ENCODE data around the gene ARSA.

ARSA gene

GRCh38 chr22:50673231-50674129 is 45.5 kb upstream of the ARSA start:
- no peak overlapping the region for H3K9ac ChIP-seq (ENCODE audit: insufficient read length)
- H3K4me3 ChIP-seq, result peak overlapping the region; percentile 87

GRCh38 chr22:50672471-50673230 is 44.7 kb upstream of the ARSA start, which contains the start of gene SHANK3:
Gene SHANK3, plus strand, starts transcription at chr22:50672823.
- TF ChIP-seq POLR2AphosphoS5 (IDR thresholded peaks at IDR 0.05; ENCODE audit: borderline replicate concordance, low read depth, low read length) (no peak), EZH2 (IDR thresholded peaks at IDR 0.05) (no peak), FOXP2 (optimal IDR thresholded peaks at IDR 0.05; ENCODE audit: control extremely low read depth, extremely low read length, insufficient read depth) (no peak)
- Histone ChIP-seq H3K9ac (ENCODE audit: insufficient read length) (no peak within 1 kb of the TSS), H3K4me3 (peak within 1 kb of the TSS; percentile 87), H3K36me3 (ENCODE audit: insufficient read depth, low read length) (no peaks in the 10 kb centered on the region), H3K9me3 (ENCODE audit: low read depth, low read length) (no peaks in the 10 kb centered on the region), H3K27ac (no peak within 1 kb of the TSS)
- DNase-seq (ENCODE audit: low read depth, low spot score), result no peak

More at GRCh38 chr22:50673231-50674129, 45.5 kb upstream of the ARSA start:
- Histone ChIP-seq H3K36me3 (ENCODE audit: insufficient read depth, low read length) (no peaks in the 10 kb centered on the region), H3K27ac (no peak overlapping the region), H3K9me3 (ENCODE audit: low read depth, low read length) (no peaks in the 10 kb centered on the region)
- no peak for TF ChIP-seq EZH2 (IDR thresholded peaks at IDR 0.05)
- TF ChIP-seq POLR2AphosphoS5 (IDR thresholded peaks at IDR 0.05; ENCODE audit: borderline replicate concordance, low read depth, low read length), result no peak; the same call in 1 of the 2 replicates
- TF ChIP-seq FOXP2 (optimal IDR thresholded peaks at IDR 0.05; ENCODE audit: control extremely low read depth, extremely low read length, insufficient read depth), result no peak
- no peak for DNase-seq (ENCODE audit: low read depth, low spot score)

- Histone ChIP-seq H3K4me3 (no peak overlapping the region), H3K36me3 (ENCODE audit: insufficient read depth, low read length) (no peaks in the 10 kb centered on the region), H3K27ac (no peak overlapping the region), H3K9ac (ENCODE audit: insufficient read length) (no peak overlapping the region), H3K9me3 (ENCODE audit: low read depth, low read length) (no peaks in the 10 kb centered on the region)
- TF ChIP-seq POLR2AphosphoS5 (IDR thresholded peaks at IDR 0.05; ENCODE audit: borderline replicate concordance, low read depth, low read length) (no peak), FOXP2 (optimal IDR thresholded peaks at IDR 0.05; ENCODE audit: control extremely low read depth, extremely low read length, insufficient read depth) (no peak), EZH2 (IDR thresholded peaks at IDR 0.05) (no peak)
- no peak for DNase-seq (ENCODE audit: low read depth, low spot score)
These were observed 44.1 kb upstream of the ARSA start for GRCh38 chr22:50672041-50672440.

- Histone ChIP-seq H3K27ac (no peak overlapping the region), H3K4me3 (no peak overlapping the region)
- TF ChIP-seq POLR2AphosphoS5 (IDR thresholded peaks at IDR 0.05; ENCODE audit: borderline replicate concordance, low read depth, low read length) (no peak), EZH2 (IDR thresholded peaks at IDR 0.05) (no peak), FOXP2 (optimal IDR thresholded peaks at IDR 0.05; ENCODE audit: control extremely low read depth, extremely low read length, insufficient read depth) (no peak)
These were observed 43.7 kb upstream of the ARSA start for GRCh38 chr22:50671641-50672040.

DNA sequence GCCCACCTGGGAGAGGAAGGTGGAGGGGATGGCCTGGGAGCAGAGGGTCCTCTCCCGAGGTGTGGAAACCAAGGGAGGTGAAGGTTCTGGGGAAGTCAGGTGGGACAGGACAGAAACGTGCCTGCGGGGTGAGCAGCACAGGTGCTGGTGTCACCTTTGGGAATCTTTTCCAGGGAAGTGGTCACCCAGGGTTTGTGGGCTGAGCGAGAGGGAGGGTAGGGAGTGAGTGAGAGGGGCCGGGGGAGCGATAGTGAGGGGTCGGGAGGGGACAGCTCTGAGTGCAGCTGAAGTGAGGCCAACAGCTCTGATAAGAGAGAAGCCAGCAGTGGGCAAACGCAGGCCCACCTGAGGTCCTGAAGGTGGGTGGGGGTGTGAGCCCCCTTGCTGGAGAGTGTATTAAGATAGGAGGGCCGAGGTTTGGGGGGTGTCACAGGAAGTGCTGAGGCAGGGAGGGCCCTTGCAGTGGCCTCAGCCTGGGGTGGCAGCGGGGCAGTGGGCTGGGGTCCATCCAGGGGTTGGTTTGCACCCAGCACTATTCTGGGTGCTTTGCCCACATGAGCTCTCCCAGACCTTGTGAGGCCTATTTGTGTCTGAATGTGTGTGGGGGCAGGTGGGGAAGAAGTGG is 43.1 kb upstream of the ARSA start:
- Histone ChIP-seq H3K4me3 (no peak overlapping the region), H3K9me3 (ENCODE audit: low read depth, low read length) (no peaks in the 10 kb centered on the region), H3K27ac (no peak overlapping the region), H3K36me3 (ENCODE audit: insufficient read depth, low read length) (no peaks in the 10 kb centered on the region), H3K9ac (ENCODE audit: insufficient read length) (no peak overlapping the region)
- TF ChIP-seq FOXP2 (optimal IDR thresholded peaks at IDR 0.05; ENCODE audit: control extremely low read depth, extremely low read length, insufficient read depth) (no peak), POLR2AphosphoS5 (IDR thresholded peaks at IDR 0.05; ENCODE audit: borderline replicate concordance, low read depth, low read length) (no peak), EZH2 (IDR thresholded peaks at IDR 0.05) (no peak)
- DNase-seq (ENCODE audit: low read depth, low spot score), result no peak

More at GRCh38 chr22:50671641-50672040, 43.7 kb upstream of the ARSA start:
- Histone ChIP-seq H3K9ac (ENCODE audit: insufficient read length) (no peak overlapping the region), H3K9me3 (ENCODE audit: low read depth, low read length) (no peaks in the 10 kb centered on the region), H3K36me3 (ENCODE audit: insufficient read depth, low read length) (no peaks in the 10 kb centered on the region)
- DNase-seq (ENCODE audit: low read depth, low spot score), result no peak

- H3K27ac ChIP-seq, result no peak overlapping the region
- no peak overlapping the region for H3K4me3 ChIP-seq
- H3K36me3 ChIP-seq (ENCODE audit: insufficient read depth, low read length), result no peaks in the 10 kb centered on the region
- DNase-seq (ENCODE audit: low read depth, low spot score), result no peak
- TF ChIP-seq EZH2 (IDR thresholded peaks at IDR 0.05), result no peak
- TF ChIP-seq POLR2AphosphoS5 (IDR thresholded peaks at IDR 0.05; ENCODE audit: borderline replicate concordance, low read depth, low read length), result no peak
- TF ChIP-seq FOXP2 (optimal IDR thresholded peaks at IDR 0.05; ENCODE audit: control extremely low read depth, extremely low read length, insufficient read depth), result no peak
- no peaks in the 10 kb centered on the region for H3K9me3 ChIP-seq (ENCODE audit: low read depth, low read length)
- H3K9ac ChIP-seq (ENCODE audit: insufficient read length), result no peak overlapping the region
These were observed 42.6 kb upstream of the ARSA start for GRCh38 chr22:50670513-50670912.

GRCh38 chr22:50665738-50666137 is 37.8 kb upstream of the ARSA start:
- no peak overlapping the region for H3K27ac ChIP-seq
- H3K36me3 ChIP-seq (ENCODE audit: insufficient read depth, low read length), result no peaks in the 10 kb centered on the region
- H3K4me3 ChIP-seq, result no peak overlapping the region
- H3K9me3 ChIP-seq (ENCODE audit: low read depth, low read length), result no peaks in the 10 kb centered on the region
- TF ChIP-seq POLR2AphosphoS5 (IDR thresholded peaks at IDR 0.05; ENCODE audit: borderline replicate concordance, low read depth, low read length) (no peak), EZH2 (IDR thresholded peaks at IDR 0.05) (no peak), FOXP2 (optimal IDR thresholded peaks at IDR 0.05; ENCODE audit: control extremely low read depth, extremely low read length, insufficient read depth) (no peak)
- H3K9ac ChIP-seq (ENCODE audit: insufficient read length), result no peak overlapping the region
- no peak for DNase-seq (ENCODE audit: low read depth, low spot score)

DNA sequence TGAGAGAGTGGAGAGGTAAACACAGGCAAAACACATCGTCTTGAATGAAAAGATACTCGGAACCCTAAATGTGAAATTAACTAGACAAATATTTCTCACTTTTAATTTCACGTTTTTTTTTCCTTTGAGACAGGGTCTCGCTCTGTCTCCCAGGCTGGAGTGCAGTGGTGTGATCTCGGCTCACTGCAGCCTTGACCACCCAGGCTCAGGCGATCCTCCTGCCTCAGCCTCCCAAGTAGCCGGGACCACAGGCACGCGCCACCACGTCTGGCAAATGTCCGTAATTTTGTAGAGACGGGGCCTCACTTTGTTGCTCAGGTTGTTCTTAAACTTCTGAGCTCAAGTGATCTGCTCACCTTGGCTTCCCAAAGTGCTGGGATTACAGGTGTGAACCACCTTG is 37.3 kb upstream of the ARSA start:
- Histone ChIP-seq H3K9me3 (ENCODE audit: low read depth, low read length) (no peaks in the 10 kb centered on the region), H3K4me3 (no peak overlapping the region), H3K27ac (no peak overlapping the region), H3K9ac (ENCODE audit: insufficient read length) (no peak overlapping the region), H3K36me3 (ENCODE audit: insufficient read depth, low read length) (no peaks in the 10 kb centered on the region)
- no peak for DNase-seq (ENCODE audit: low read depth, low spot score)
- no peak for TF ChIP-seq EZH2 (IDR thresholded peaks at IDR 0.05)
- no peak for TF ChIP-seq FOXP2 (optimal IDR thresholded peaks at IDR 0.05; ENCODE audit: control extremely low read depth, extremely low read length, insufficient read depth)
- TF ChIP-seq POLR2AphosphoS5 (IDR thresholded peaks at IDR 0.05; ENCODE audit: borderline replicate concordance, low read depth, low read length), result no peak

All from SK-N-MC (cell line).